GM19239 (cell line): Measurements from ENCODE around the gene TSPAN1.
A peak's percentile ranks its signal among the peaks of the same experiment; 100 is the strongest.

Experiments
- DNase-seq: peaks from one replicate; pipeline ENCODE4 v3.0.0; 2011; ENCODE audit warnings: low spot score; ENCODE audit not compliant: insufficient read length
- FAIRE-seq: peaks from 2 replicates; lab custom pipeline; 2011; peaks lifted over from hg19 to GRCh38; lab: Jason Lieb, UNC

Gene TSPAN1, protein sequence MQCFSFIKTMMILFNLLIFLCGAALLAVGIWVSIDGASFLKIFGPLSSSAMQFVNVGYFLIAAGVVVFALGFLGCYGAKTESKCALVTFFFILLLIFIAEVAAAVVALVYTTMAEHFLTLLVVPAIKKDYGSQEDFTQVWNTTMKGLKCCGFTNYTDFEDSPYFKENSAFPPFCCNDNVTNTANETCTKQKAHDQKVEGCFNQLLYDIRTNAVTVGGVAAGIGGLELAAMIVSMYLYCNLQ

GRCh38 chr1:46174448-46175231 lies at the start of gene TSPAN1:
Gene TSPAN1 (plus strand): TSS chr1:46175087. CDS start chr1:46181108, 6,021 bp downstream.
- DNase-seq (no peak), FAIRE-seq (no peak)

- FAIRE-seq: no peak
- DNase-seq: no peak
Observed at GRCh38 chr1:46128344-46128743, 46.5 kb upstream of the TSPAN1 start.

GRCh38 chr1:46130121-46130520 lies 44.8 kb upstream of the TSPAN1 start:
- FAIRE-seq: peak; percentile 69

GRCh38 chr1:46130606-46131005 lies 44.3 kb upstream of the TSPAN1 start:
- peak; percentile 66 for FAIRE-seq
- DNase-seq: no peak

More at GRCh38 chr1:46130121-46130520, 44.8 kb upstream of the TSPAN1 start:
- DNase-seq: no peak

- FAIRE-seq (peak; percentile 72), DNase-seq (no peak)
Observed at GRCh38 chr1:46131093-46131492, 43.8 kb upstream of the TSPAN1 start.

DNA sequence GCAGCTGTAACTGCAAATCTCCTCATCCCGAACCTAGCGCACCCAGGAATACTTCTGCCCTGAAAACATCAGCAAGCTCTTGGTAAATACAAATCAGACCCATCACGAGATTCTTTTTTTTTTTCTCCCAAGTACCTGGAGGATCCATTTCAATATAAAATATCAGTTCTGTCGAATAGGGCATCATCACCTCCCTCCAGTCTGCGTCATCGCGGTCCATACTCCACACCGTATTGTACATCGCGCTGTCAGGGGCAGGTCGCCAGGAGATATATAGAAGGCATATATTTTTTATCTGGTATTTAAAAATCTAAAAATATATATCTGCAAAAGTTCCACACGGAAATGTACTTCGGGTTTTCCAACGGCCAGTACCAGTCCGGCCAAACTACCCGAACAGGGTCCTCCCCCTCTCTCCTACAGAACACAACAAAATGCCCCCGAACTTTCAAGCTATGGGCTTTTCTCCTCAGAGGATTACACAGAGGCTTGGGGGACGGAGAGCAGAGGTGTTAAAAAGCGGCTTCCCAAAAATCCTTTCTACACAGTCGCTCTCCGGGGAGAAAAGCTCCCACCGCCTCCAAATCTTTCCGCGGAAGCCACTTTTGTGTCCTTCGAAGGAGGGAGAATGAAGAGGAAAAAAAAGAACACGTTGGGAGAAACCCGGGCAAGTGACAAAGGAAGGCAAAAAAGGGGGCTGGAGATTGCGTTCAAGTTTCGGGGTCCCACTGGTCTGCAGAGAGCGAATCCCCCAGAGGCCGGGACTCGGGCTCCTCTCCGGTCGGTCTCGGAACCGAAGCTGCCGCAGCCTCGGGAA lies 43.0 kb upstream of the TSPAN1 start:
- no peak for DNase-seq
- FAIRE-seq: peak; percentile 63

- peak; percentile 98 for FAIRE-seq
- peak; percentile 81 for DNase-seq
Observed at GRCh38 chr1:46132529-46133180, 42.2 kb upstream of the TSPAN1 start, which contains the start of gene PIK3R3. Gene PIK3R3 (minus strand): TSS chr1:46132629. CDS start chr1:46131952, 677 bp downstream.

- FAIRE-seq: no peak
- peak; percentile 41 for DNase-seq
Observed at GRCh38 chr1:46133181-46133658, 41.7 kb upstream of the TSPAN1 start.

DNA sequence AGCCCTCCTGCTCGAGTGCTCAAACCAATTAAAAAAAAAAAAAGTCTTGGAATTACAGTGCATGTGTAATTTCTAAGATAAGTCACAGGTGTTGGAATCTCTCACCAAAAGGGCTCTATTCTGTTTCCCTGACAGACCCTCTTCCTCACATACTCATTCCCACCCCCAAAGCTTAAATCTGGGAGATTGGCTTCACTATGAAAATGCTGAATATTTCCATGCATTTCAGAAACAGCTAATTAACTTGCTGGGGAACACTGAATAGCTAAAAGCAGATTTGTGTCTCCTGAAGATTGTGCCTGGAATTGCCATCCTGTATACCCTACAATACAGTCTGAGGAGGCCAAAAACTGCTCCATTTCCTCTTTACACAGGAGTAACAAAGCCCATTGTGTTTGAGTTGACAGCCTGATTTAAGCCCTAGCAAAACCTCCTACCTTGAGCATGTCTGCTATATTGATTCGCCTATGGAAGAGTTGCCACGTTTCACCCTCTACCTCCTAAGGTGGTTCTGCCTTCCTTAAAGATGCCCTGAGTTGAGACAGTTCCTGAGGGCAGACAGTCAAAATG lies 41.0 kb upstream of the TSPAN1 start:
- FAIRE-seq: peak; percentile 70
- no peak for DNase-seq

GRCh38 chr1:46134660-46135331 lies 40.1 kb upstream of the TSPAN1 start:
- FAIRE-seq (peak; percentile 85), DNase-seq (no peak)

DNA sequence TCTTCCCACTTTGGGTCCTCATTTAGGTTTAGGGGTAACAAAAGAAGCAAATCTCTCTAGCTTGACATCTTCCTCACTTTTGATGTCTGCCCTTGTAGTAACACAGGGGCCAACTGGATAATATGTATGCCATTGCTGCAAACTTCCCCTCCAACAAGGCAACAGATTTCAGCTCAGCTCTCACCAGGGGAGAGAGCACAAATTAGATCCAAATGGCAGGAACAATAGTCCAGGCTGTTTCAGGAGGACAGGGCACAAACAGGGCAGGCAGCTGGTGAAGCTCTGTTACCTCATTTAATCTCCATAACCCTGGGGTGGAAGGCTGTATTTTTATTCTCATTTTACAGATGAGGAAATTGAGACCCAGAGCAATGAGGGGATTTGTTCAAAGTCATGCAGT lies 38.2 kb upstream of the TSPAN1 start:
- DNase-seq (no peak), FAIRE-seq (no peak)

- FAIRE-seq: no peak
Observed at GRCh38 chr1:46137916-46138315, 37.0 kb upstream of the TSPAN1 start.

DNA sequence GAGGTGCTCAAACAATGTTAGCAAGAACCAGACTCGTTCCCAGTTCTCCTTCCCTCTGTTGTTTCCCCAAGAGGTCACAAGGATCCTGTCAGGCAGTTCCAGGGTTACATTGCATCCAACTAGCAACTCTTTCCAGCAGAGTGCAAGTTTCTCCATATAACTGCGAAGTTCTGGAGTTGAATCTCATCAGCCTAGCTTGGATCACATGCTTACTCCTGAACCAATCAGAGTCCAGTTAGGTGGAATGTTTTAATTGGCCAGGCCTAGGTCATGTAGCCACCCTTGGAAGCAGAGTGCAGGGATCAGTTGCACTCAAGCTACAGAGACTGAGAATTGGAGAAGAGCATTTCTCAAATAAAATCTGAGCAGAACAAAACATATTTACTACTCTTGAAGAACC lies 26.6 kb upstream of the TSPAN1 start:
- DNase-seq (no peak), FAIRE-seq (no peak)

More at GRCh38 chr1:46137916-46138315, 37.0 kb upstream of the TSPAN1 start:
- DNase-seq: no peak

DNA sequence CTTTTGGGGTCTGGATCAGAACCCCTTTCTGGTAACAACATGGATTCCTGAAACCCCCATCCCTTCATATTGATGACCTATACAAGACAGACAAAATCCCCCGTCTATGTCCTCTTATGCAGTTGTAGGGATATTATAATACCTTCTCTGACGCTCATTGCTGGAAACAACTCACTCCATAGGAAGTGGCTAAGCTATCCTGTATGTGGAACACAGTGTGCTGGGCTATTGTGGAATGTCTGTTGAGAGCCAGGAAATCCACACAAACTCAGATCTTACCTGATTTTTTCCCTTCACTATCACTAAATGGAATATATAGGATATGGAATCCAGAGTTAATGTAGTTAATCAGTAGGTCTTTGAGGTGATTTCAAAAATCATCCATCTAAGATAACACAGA lies 24.8 kb upstream of the TSPAN1 start:
- FAIRE-seq: no peak
- no peak for DNase-seq

- DNase-seq (no peak), FAIRE-seq (no peak)
Observed at GRCh38 chr1:46152016-46152415, 22.9 kb upstream of the TSPAN1 start.

DNA sequence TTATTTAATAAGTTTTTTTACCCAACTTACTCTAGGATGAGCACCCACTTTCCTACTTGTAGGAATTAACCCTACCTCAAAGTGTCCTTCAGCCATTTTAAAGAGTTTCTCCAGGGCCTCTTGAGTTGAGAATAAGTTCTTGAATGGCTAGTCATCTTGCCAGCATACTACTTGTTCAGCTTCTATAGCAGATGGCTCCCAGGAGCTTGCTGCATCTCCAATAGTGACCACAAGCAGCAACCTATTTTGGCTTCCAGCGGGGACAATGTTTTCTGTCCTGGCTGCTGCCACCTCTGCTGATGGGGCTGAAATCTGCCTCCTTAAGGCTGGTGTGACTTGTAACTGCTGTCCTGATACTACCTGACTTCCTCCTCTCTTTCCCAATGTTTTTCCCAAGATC lies 21.7 kb upstream of the TSPAN1 start:
- FAIRE-seq: no peak

GRCh38 chr1:46153732-46154131 lies 21.2 kb upstream of the TSPAN1 start:
- DNase-seq (no peak), FAIRE-seq (peak; percentile 11)

More for the DNA sequence above, 21.7 kb upstream of the TSPAN1 start:
- no peak for DNase-seq

DNA sequence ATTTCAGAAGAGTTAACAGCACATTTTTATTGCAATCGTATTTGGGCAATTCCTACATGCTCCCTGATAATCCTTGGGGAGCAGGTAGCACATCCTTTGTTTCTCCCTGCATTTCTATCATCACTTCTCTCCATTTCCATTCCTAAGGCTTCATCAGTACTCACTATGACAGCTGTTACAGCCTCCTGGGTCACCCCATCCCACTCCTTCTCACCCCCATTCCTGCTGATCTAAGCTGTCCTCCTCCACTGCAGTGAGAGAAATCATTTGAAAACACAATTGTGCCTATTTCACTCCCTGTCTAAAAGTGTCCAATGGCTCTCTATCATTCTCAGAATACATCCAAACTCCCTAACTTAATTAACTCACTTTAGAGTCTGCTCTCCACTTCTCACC lies 17.0 kb upstream of the TSPAN1 start:
- DNase-seq (no peak), FAIRE-seq (no peak)
